Activated CD8-positive, alpha-beta T cell treated with anti-CD3 and anti-CD28 coated beads for 36 hours (primary cell): ENCODE measurements around the gene HINFP. TPM values are rescaled to one million over a fixed set of nuclear protein-coding genes. Genes with fewer than 3 reads are reported as not detected.

ENCODE experiments used
- ATAC-seq: fragments of 200-7000 bp; cut with Tn5 transposase; one replicate; pipeline ENCODE4 v1.10.0; 2021; ENCODE audit warnings: mild to moderate bottlenecking, moderate library complexity
- CTCF ChIA-PET: fragments of 350-600 bp; sonication (Branson Sonifier 250); formaldehyde crosslinking; loops from one replicate; lab custom pipeline; 2021; ENCODE audit warnings: antibody characterized with exemption; lab: Charles Lee
- POLR2A ChIA-PET: fragments of 350-600 bp; sonication (Branson Sonifier 250); formaldehyde crosslinking; loops from one replicate; lab custom pipeline; 2021; ENCODE audit warnings: antibody characterized with exemption; lab: Charles Lee
- DNase-seq: peaks from one replicate; pipeline ENCODE4 v3.0.0-alpha.2; 2020
- H3K27ac Mint-ChIP-seq: one replicate; pipeline ENCODE4 v1.8.0; 2021; ENCODE audit warnings: mild to moderate bottlenecking, mixed read lengths
- H3K27me3 Mint-ChIP-seq: one replicate; pipeline ENCODE4 v1.8.0; 2021; ENCODE audit warnings: mixed read lengths
- H3K36me3 Mint-ChIP-seq: one replicate; pipeline ENCODE4 v1.8.0; 2021; ENCODE audit warnings: low read depth, mixed read lengths
- H3K4me1 Mint-ChIP-seq: one replicate; pipeline ENCODE4 v1.8.0; 2021; ENCODE audit warnings: low read depth, mixed read lengths
- H3K4me3 Mint-ChIP-seq: one replicate; pipeline ENCODE4 v1.8.0; 2021; ENCODE audit warnings: mild to moderate bottlenecking, moderate library complexity, mixed read lengths
- H3K9me3 Mint-ChIP-seq: one replicate; pipeline ENCODE4 v1.8.0; 2021; ENCODE audit warnings: mixed read lengths
- intact Hi-C: fragments of 100-400 bp; cut with micrococcal nuclease; formaldehyde crosslinking; loops from one replicate; pipeline ENCODE4 v1.10.0; 2022
- total RNA-seq, 2 experiments: library from RNA; stranded (reverse); gene quantifications; one replicate each; pipeline ENCODE4 v1.2.3, GENCODE V29; 2021
- TF ChIP-seq, protein P1 (sequence below): fragments of 200-600 bp; IDR thresholded peaks from one replicate; pipeline ENCODE4 v1.8.0; 2022; ENCODE audit warnings: antibody characterized with exemption, mild to moderate bottlenecking

Gene HINFP
- total RNA-seq, 2 experiments from 2014 or later, result 23.9 to 26.5 TPM

GRCh38 chr11:119108857-119109221, 12.5 kb upstream of the HINFP start:
- ATAC-seq (no peak), DNase-seq (no peak)
- H3K4me1 Mint-ChIP-seq, result peaks cover 40% of the 10 kb centered on the region
- intact Hi-C loops, result no loop called here
- no peaks in the 10 kb centered on the region for H3K27me3 Mint-ChIP-seq
- H3K36me3 Mint-ChIP-seq, result peaks cover 17% of the 10 kb centered on the region
- CTCF ChIA-PET, result interaction anchor here (1.0 to 1.7 kb wide), 5 partner anchors 10 to 215 kb away, joined by 3 to 7 read pairs (median 3); partner anchors contain the start of gene HINFP
- H3K27ac Mint-ChIP-seq, result peak overlapping the region; percentile 75
- peak overlapping the region; percentile 85 for H3K4me3 Mint-ChIP-seq
- POLR2A ChIA-PET, result interaction anchor here (1.1 to 9.7 kb wide), 6 partner anchors 8 to 90 kb away, joined by 3 to 107 read pairs (median 7); partner anchors contain the start of genes HINFP, HYOU1, RPS25 and TRAPPC4
- TF ChIP-seq, protein P1, sequence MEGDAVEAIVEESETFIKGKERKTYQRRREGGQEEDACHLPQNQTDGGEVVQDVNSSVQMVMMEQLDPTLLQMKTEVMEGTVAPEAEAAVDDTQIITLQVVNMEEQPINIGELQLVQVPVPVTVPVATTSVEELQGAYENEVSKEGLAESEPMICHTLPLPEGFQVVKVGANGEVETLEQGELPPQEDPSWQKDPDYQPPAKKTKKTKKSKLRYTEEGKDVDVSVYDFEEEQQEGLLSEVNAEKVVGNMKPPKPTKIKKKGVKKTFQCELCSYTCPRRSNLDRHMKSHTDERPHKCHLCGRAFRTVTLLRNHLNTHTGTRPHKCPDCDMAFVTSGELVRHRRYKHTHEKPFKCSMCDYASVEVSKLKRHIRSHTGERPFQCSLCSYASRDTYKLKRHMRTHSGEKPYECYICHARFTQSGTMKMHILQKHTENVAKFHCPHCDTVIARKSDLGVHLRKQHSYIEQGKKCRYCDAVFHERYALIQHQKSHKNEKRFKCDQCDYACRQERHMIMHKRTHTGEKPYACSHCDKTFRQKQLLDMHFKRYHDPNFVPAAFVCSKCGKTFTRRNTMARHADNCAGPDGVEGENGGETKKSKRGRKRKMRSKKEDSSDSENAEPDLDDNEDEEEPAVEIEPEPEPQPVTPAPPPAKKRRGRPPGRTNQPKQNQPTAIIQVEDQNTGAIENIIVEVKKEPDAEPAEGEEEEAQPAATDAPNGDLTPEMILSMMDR, result no peak
- H3K9me3 Mint-ChIP-seq, result no peaks in the 10 kb centered on the region

GRCh38 chr11:119109843-119110242, 11.5 kb upstream of the HINFP start:
- no peaks in the 10 kb centered on the region for H3K27me3 Mint-ChIP-seq
- H3K9me3 Mint-ChIP-seq, result no peaks in the 10 kb centered on the region
- peak overlapping the region; percentile 85 for H3K4me3 Mint-ChIP-seq
- POLR2A ChIA-PET, result interaction anchor here (0.9 to 9.7 kb wide), 6 partner anchors 11 to 113 kb away, joined by 3 to 107 read pairs (median 7); partner anchors contain the start of genes HINFP, HYOU1, RPS25 and TRAPPC4
- CTCF ChIA-PET, result interaction anchor here (1.0 to 1.7 kb wide), 4 partner anchors 9 to 183 kb away, joined by 3 to 5 read pairs (median 4); partner anchors contain the start of gene HINFP
- H3K4me1 Mint-ChIP-seq, result peaks cover 41% of the 10 kb centered on the region
- H3K36me3 Mint-ChIP-seq, result peaks cover 22% of the 10 kb centered on the region
- DNase-seq (no peak), ATAC-seq (no peak)
- peak overlapping the region; percentile 1 for H3K27ac Mint-ChIP-seq
- intact Hi-C loops, result no loop called here
- TF ChIP-seq, protein P1, result no peak

- Mint-ChIP-seq H3K27me3 (no peaks in the 10 kb centered on the region), H3K4me1 (peaks cover 45% of the 10 kb centered on the region), H3K27ac (peak overlapping the region; percentile 16), H3K36me3 (peaks cover 26% of the 10 kb centered on the region), H3K4me3 (no peak overlapping the region), H3K9me3 (no peaks in the 10 kb centered on the region)
- TF ChIP-seq, protein P1, result no peak
- POLR2A ChIA-PET, result interaction anchor here (0.9 to 9.7 kb wide), 4 partner anchors 11 to 113 kb away, joined by 3 to 107 read pairs (median 26); partner anchors contain the start of genes HINFP and HYOU1
- no peak for ATAC-seq
- intact Hi-C loops, result no loop called here
- CTCF ChIA-PET, result interaction anchor here (1.0 to 1.3 kb wide), 2 partner anchors 8 to 12 kb away, joined by 4 to 5 read pairs; no protein-coding TSS in a partner anchor
- DNase-seq, result no peak
Observed at GRCh38 chr11:119110439-119110838, 10.9 kb upstream of the HINFP start.

DNA sequence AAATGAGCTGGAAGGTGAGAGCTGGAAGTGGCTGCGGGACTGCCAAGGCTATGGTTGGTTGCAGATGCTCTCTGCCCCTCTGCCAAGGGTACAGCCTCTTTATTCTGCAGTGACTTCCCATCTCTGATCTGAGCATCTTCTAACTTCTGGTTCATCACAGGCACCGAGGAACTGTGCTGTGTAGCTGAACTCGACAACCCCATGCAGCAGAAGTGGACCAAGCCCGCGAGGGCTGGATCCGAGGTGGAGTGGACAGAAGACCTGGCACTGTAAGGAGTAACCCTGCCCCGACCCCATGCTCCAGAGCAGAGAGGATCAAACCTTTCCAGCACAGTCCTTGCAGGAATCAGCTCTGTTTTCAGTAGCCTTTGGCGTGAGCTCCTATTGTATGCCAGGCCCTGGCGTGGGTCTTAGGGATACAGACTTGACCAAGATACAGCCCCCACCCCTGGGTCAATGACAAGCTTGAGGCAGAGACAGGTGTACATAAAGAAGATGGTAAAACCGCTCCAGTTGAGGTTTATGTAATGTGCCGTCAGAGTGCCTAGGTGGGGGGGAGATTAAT, 9.9 kb upstream of the HINFP start:
- H3K36me3 Mint-ChIP-seq, result peaks cover 32% of the 10 kb centered on the region
- intact Hi-C loops, result no loop called here
- ATAC-seq, result no peak

More for the DNA sequence above, 9.9 kb upstream of the HINFP start:
- no peak for DNase-seq
- Mint-ChIP-seq H3K9me3 (no peaks in the 10 kb centered on the region), H3K27me3 (no peaks in the 10 kb centered on the region), H3K4me3 (no peak overlapping the region), H3K4me1 (peaks cover 47% of the 10 kb centered on the region), H3K27ac (peak overlapping the region; percentile 0)
- TF ChIP-seq, protein P1, result no peak
- ChIA-PET POLR2A (interaction anchor here (1.0 to 9.7 kb wide), 5 partner anchors 9 to 29 kb away, joined by 3 to 107 read pairs (median 4); partner anchors contain the start of gene HINFP), CTCF (interaction anchor here (0.8 kb wide), 2 partner anchors 229 to 269 kb away, joined by 3 read pairs; no protein-coding TSS in a partner anchor)
